GM12892 (cell line): ENCODE measurements around the gene TCEAL9.

Experiments used
- POLR2A ChIP-seq: IDR thresholded peaks from 2 replicates; pipeline ENCODE4 v1.6.1; 2011; ENCODE audit warnings: low read depth, low read length, control low read depth
- TAF1 ChIP-seq: IDR thresholded peaks from 2 replicates; pipeline ENCODE4 v1.6.1; 2011; ENCODE audit warnings: low read depth, mild to moderate bottlenecking, control low read depth, low read length, borderline replicate concordance

GRCh38 chrX:103309860-103310554, 46.3 kb upstream of the TCEAL9 start:
- TF ChIP-seq TAF1 (no peak), POLR2A (no peak)
